ENCODE results near the gene A3GALT2.

DNA sequence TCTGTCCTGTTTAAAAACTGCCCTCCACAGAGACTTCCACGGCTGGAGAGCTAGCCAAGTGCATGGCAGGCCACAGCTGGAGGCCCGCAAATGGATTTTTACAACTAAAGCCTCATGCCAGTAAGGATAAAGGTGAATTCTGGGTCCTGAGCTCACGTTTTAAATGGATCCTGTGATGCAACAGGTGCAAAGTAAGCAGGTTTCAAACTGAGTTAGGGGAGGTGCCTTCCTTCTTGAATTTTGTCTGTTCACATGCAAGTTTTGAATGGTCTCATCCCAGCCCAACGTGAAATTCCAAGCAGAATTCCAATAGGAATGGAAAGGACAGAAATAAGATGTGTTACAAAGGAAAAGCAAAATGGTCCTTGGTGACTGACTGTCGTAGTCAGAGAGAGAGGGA lies 36.2 kb upstream of the A3GALT2 start:
- TF ChIP-seq, protein P1, sequence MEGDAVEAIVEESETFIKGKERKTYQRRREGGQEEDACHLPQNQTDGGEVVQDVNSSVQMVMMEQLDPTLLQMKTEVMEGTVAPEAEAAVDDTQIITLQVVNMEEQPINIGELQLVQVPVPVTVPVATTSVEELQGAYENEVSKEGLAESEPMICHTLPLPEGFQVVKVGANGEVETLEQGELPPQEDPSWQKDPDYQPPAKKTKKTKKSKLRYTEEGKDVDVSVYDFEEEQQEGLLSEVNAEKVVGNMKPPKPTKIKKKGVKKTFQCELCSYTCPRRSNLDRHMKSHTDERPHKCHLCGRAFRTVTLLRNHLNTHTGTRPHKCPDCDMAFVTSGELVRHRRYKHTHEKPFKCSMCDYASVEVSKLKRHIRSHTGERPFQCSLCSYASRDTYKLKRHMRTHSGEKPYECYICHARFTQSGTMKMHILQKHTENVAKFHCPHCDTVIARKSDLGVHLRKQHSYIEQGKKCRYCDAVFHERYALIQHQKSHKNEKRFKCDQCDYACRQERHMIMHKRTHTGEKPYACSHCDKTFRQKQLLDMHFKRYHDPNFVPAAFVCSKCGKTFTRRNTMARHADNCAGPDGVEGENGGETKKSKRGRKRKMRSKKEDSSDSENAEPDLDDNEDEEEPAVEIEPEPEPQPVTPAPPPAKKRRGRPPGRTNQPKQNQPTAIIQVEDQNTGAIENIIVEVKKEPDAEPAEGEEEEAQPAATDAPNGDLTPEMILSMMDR (IDR thresholded peaks at IDR 0.05), result no peak
- TF ChIP-seq POLR2AphosphoS5 (IDR thresholded peaks at IDR 0.05; ENCODE audit: insufficient read depth in 1 of 2, low read depth in 1 of 2) (no peak), POLR2A (IDR thresholded peaks at IDR 0.05) (no peak)

All from vagina (tissue), 2 donors.